ENCODE measurements around the gene MBNL2.

The MBNL2 gene

GRCh38 chr13:97300871-97301270, 78.7 kb downstream of the MBNL2 start:
- Histone ChIP-seq H3K79me2 (ENCODE audit: control insufficient read depth, low read length) (no peaks in the 10 kb centered on the region), H3F3A (ENCODE audit: control insufficient read depth, insufficient read depth) (no peaks in the 10 kb centered on the region), H3K9me2 (replicated peaks; ENCODE audit: control insufficient read depth, low read length) (no peaks in the 10 kb centered on the region), H3K4me2 (ENCODE audit: low read length) (no peak overlapping the region), H3K27me3 (ENCODE audit: control insufficient read depth, low read length) (no peaks in the 10 kb centered on the region), H3K9me3 (ENCODE audit: control insufficient read depth, insufficient read depth, low read length) (no peaks in the 10 kb centered on the region), H3K36me3 (ENCODE audit: control insufficient read depth, low read length) (no peaks in the 10 kb centered on the region), H3K27ac (ENCODE audit: low read depth, low read length) (no peak overlapping the region), H3K4me3 (ENCODE audit: low read length) (no peak overlapping the region), H3K4me1 (ENCODE audit: control insufficient read depth, low read length) (no peaks in the 10 kb centered on the region), H4K20me1 (ENCODE audit: control insufficient read depth, insufficient read depth, low read depth, low read length) (no peaks in the 10 kb centered on the region)
- TF ChIP-seq CTCF (IDR thresholded peaks at IDR 0.05; ENCODE audit: low read depth, low read length, poor library complexity, severe bottlenecking) (no peak), EZH2phosphoT487 (IDR thresholded peaks at IDR 0.05; ENCODE audit: borderline replicate concordance, low read length) (no peak)

- no peaks in the 10 kb centered on the region for H3K9me3 ChIP-seq (ENCODE audit: control insufficient read depth, insufficient read depth, low read length)
- H3F3A ChIP-seq (ENCODE audit: control insufficient read depth, insufficient read depth) = no peaks in the 10 kb centered on the region
- no peak overlapping the region for H3K27ac ChIP-seq (ENCODE audit: low read depth, low read length)
- H3K4me3 ChIP-seq (ENCODE audit: low read length) = no peak overlapping the region
- TF ChIP-seq EZH2phosphoT487 (IDR thresholded peaks at IDR 0.05; ENCODE audit: borderline replicate concordance, low read length) (no peak), CTCF (IDR thresholded peaks at IDR 0.05; ENCODE audit: low read depth, low read length, poor library complexity, severe bottlenecking) (no peak)
- H3K4me1 ChIP-seq (ENCODE audit: control insufficient read depth, low read length) = no peaks in the 10 kb centered on the region
- no peaks in the 10 kb centered on the region for H3K27me3 ChIP-seq (ENCODE audit: control insufficient read depth, low read length)
- H3K9me2 ChIP-seq (replicated peaks; ENCODE audit: control insufficient read depth, low read length) = no peaks in the 10 kb centered on the region
- no peaks in the 10 kb centered on the region for H4K20me1 ChIP-seq (ENCODE audit: control insufficient read depth, insufficient read depth, low read depth, low read length)
- H3K79me2 ChIP-seq (ENCODE audit: control insufficient read depth, low read length) = no peaks in the 10 kb centered on the region
- H3K36me3 ChIP-seq (ENCODE audit: control insufficient read depth, low read length) = no peaks in the 10 kb centered on the region
- H3K4me2 ChIP-seq (ENCODE audit: low read length) = no peak overlapping the region
Measured at GRCh38 chr13:97301382-97302095, 79.4 kb downstream of the MBNL2 start.

GRCh38 chr13:97302611-97303010, 80.5 kb downstream of the MBNL2 start:
- TF ChIP-seq CTCF (IDR thresholded peaks at IDR 0.05; ENCODE audit: low read depth, low read length, poor library complexity, severe bottlenecking) (no peak), EZH2phosphoT487 (IDR thresholded peaks at IDR 0.05; ENCODE audit: borderline replicate concordance, low read length) (no peak)
- Histone ChIP-seq H4K20me1 (ENCODE audit: control insufficient read depth, insufficient read depth, low read depth, low read length) (no peaks in the 10 kb centered on the region), H3K9me2 (replicated peaks; ENCODE audit: control insufficient read depth, low read length) (no peaks in the 10 kb centered on the region), H3K9me3 (ENCODE audit: control insufficient read depth, insufficient read depth, low read length) (no peaks in the 10 kb centered on the region), H3K4me3 (ENCODE audit: low read length) (no peak overlapping the region), H3K4me2 (ENCODE audit: low read length) (no peak overlapping the region), H3K27ac (ENCODE audit: low read depth, low read length) (no peak overlapping the region), H3K79me2 (ENCODE audit: control insufficient read depth, low read length) (no peaks in the 10 kb centered on the region), H3K36me3 (ENCODE audit: control insufficient read depth, low read length) (no peaks in the 10 kb centered on the region), H3K27me3 (ENCODE audit: control insufficient read depth, low read length) (no peaks in the 10 kb centered on the region), H3K4me1 (ENCODE audit: control insufficient read depth, low read length) (no peaks in the 10 kb centered on the region), H3F3A (ENCODE audit: control insufficient read depth, insufficient read depth) (no peaks in the 10 kb centered on the region)

Measured in DOHH2 (cell line).